ENCODE measurements around the gene STPG4.

Gene STPG4

GRCh38 chr2:47086054-47086471, 69.0 kb downstream of the STPG4 start:
- DNase-seq, result peak; percentile 64 to 65

GRCh38 chr2:47083886-47084687, 71.0 kb downstream of the STPG4 start:
- DNase-seq, result peak; percentile 97

GRCh38 chr2:47083485-47083884, 71.6 kb downstream of the STPG4 start:
- no peak for DNase-seq

DNA sequence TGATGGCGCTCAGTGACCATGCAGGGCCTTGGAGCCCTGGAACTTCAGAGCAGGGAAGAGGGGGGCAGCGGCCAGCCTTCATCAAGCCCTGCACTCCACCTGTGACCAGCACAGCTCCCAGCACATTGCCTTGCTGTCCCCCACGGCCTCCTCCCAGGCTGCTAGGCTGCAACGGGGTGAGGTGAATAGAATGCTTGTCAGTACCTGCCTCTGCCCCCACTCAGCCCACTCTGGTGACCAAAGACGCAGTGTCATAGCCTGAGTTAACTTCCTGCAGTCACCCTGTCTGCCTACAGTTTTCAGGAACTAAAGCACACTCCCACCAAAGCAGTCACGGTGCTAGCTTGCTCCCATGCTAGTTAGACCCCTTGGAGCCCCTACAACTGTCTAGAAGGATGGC, 72.1 kb downstream of the STPG4 start:
- peak; percentile 16 to 22 for DNase-seq

DNA sequence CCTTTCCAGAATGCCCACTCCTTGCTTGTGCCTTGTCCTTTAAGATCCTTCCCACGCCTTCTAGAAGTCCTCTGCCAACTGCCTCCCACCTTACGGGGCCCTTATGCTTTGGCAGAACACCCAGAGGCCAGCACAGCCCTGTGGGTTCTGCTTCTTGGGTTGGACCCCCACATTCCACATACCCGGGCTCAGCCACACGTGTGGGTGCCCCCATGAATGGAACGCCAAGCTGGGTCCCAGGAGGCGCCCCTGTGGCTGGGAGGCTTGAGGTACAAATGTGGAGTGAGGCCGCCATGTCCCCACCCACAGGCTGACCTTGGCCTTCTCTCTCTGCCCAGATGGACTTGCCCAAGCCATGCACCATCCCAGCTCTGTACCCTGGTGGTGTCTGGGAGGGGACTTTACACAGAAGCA, 74.2 kb downstream of the STPG4 start:
- DNase-seq, result no peak

- DNase-seq, result peak; percentile 32 to 36
Observed at GRCh38 chr2:47079515-47080412, 75.3 kb downstream of the STPG4 start.

- DNase-seq, result no peak
Observed at GRCh38 chr2:47078541-47079482, 76.3 kb downstream of the STPG4 start.

GRCh38 chr2:47077442-47078117, 77.5 kb downstream of the STPG4 start:
- DNase-seq, result no peak

- DNase-seq, result no peak
Observed at GRCh38 chr2:47076586-47077441, 78.3 kb downstream of the STPG4 start.

DNA sequence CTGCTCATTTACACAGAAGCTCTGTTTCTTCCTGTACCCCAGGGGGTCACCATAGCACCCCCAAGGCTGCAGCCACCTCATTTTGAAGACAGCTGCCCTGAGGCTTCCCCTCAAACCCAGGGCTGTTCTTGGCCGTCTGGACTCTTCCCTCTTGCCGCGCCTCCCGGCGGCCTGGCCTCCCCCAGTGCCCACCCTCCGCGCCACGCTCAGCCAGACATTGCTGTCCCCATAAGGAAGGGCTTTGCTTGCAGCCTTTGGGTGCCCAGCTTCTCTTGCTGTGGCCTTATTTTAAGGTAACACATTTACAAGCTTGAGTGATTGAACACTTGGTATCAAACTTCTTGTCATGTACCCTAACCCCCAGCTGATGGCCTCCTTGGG, 79.0 kb downstream of the STPG4 start:
- no peak for DNase-seq

DNA sequence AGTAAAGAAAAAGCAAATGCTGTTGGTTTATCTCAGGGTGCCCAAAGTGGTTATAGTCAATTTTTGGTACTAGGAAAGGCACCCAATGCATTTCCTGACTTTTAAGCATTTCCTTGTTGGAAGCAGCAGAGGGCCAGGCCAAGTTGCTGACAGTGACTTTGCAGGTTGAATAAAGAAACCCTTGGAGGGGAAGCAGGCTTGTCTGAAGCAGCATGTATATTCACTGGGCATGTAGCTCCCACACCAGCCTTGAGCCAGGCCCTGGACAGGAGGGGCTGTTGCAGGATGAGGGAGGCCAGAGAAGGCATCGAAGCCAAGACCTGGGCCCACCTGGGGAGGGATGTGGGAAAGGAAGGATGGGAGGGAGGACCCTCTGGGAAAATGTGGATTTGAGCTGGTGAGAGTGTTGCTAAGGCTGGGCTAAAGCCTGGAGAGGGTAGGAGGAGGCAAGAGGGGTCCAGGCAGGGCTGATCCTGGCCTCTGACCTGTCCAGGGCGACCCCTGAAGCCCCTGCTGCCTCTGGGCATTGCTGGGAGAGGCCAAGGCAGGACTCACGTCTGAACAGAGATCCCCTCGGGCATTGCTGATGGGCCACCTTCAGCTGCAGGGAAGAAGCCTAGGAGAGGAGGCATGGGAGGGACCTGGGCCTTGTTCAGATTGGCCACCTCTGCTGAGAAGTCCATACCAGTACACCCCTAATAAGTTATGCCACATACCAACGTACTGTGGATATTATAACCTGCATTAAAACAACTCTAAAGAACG, 79.6 kb downstream of the STPG4 start:
- no peak for DNase-seq

- no peak for DNase-seq
Observed at GRCh38 chr2:47074691-47075090, 80.4 kb downstream of the STPG4 start.

- DNase-seq, result no peak
Observed at GRCh38 chr2:47073641-47074040, 81.5 kb downstream of the STPG4 start.

GRCh38 chr2:47073217-47073616, 81.9 kb downstream of the STPG4 start:
- DNase-seq, result no peak

GRCh38 chr2:47072728-47073191, 82.3 kb downstream of the STPG4 start:
- DNase-seq, result peak; percentile 79 to 80

DNA sequence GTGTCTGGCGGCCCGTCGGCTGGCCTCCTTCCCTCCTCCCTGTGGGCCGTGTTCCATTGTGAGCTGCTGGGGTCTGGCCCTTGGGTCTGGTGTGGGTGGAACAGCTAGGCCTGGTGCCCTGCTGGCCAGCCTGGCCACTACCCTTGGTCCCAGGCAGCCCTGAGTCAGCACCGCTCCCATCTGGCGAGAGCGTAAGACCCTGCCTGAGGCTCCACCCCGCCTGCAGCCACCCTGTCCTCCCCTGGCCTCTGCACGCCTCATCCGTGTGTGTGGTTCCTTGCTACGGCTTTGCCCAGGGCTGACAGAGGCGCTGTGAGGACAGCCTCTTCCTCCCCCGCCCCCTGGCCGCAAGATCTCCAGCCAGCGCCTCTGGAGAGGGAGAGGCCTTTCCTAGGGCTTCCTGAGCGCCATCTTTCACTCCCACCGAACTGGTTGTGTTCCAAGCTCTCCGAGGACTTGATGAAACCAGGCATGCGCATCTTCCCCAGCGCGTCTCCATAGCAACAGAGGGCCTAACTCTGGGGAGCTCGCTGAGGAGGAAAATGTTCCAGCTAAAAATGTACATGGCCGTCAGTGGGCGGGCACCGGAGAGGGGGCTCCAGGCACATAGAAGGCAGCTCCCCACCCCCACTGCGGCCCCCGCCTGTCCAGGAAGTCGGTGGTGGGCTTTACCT, 83.0 kb downstream of the STPG4 start:
- peak; percentile 90 to 92 for DNase-seq

DNA sequence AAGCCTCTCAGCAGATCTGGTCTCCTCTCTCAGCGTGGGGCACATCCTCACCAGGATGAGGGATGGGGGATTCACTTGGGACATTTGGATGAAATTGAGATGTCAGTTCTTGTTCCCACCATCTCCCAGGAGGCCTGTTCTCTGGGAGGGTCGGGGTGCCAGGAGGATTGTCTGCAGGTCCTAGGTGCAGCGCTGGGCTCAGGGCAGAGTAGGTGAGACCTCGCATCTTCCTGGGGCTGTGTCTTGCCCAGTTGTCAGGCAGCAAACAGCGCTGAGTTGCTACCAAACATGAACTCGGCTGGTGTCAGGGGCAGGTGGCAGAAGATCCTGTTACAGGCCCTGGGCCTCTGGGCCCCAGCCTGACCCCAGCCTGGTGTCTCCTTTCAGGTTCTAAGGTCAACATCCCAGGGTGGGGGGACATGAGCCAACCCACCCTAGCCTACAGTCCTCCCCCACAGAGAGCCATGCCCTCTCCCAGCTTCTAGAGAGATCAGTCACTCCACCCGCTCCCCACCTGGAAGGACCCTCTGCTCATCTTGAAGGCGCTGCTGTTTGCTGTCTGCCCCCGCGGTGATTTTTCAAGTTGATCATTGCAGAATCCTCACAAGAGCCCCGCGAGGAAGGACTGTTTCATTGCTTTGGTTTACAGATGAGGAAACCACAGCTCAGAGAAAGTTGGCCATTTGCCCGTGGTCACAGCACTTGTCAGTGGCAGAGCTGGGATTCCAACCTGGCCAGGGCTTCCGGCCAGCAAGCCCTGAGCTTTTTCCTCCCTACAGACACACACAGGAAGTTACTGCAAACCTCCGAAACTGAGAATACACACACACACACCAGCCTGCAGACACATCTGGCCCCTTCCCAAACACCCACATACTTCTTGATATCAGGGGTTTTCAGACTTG, 83.9 kb downstream of the STPG4 start:
- DNase-seq, result peak; percentile 99

DNA sequence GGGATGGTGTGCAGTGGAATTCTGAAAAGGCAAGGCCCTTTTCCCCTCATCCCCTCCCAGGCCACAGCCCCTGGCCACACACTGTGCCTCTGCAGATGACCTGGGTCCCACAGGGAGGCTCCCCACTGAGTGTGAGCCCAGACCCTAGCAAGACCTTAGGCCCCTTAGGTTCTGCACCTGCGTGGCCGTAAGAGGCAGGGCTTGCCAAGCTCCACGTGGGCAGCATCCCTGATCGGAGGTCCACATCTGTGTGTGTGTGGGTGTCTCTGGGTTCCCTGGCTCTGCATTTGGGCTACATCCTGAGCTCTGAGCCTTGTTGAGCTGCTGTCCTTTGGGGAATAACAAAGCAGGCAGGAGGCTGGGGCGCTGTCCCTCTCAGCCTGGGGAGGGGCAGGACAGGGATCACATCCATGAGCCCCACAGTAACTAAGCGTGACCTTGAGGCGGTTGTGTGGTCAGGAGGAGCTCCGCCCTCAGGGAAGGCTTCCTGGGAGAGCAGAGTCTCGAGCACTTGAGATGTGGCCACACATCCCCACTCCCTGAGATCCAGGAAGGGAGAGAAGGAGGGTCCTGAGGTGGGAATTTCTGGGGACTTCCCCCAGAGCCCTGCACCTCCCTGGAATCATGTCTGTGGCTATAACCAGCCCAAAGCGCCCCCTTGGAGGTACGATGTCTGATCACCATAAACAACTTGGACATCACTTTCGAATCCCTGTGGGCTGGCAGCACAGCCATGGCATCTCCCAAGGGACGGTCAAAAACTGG, 84.8 kb downstream of the STPG4 start:
- no peak for DNase-seq
